HL-60/S4 treated with retinoic acid at 250 ng/mL for 4 days and 3 days (cell line): ENCODE measurements around the gene DAD1.
"Not testable (repeated sequence)": the region's sequence is repeated elsewhere in the genome, so short reads cannot be mapped to it uniquely, and the experiment has no call there.

Source experiments
- in situ Hi-C: fragments of 300-500 bp; cut with MboI; formaldehyde crosslinking; loops from 2 replicates; pipeline ENCODE4 v1.7.0; 2022; ENCODE audit warnings: low sequenced_read_pairs

DAD1 gene

DNA sequence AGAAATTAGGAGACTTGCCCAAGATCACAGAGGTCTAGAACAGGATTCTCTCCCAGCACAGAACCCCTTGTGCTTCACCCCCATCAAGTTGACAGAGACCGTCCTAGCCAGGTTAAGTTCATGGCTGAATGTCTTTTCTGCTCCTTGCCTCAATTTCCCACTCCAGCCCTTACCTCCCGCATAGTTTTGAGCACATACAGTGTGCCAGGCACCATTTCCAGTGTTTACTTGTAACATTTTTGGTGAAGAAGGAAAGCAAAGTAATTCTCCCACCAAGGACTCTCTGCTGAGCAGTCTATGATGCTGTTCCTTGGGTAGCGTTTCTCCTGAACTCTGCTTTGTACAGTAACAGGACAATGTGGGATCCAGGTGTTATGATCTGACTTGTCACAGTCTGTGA lies 10.3 kb upstream of the DAD1 start:
- in situ Hi-C loops = no loop called here

DNA sequence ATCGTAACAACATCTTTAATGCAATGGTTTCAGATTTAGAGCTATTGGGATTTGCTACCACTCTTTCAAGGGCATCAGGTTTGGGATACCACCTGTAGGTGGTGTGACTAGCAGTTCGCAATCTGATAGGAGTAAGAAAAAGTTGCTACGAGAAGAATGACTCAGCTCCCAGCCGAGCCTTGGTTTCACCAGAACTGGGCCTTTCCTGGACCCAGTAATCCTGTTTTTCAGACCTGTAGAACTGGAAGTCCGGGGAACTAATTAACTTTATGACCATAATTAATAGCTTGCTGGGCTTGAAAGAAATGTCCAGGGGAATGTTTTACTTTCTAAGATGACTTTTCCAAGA lies 9.8 kb upstream of the DAD1 start:
- in situ Hi-C loops = no loop called here

DNA sequence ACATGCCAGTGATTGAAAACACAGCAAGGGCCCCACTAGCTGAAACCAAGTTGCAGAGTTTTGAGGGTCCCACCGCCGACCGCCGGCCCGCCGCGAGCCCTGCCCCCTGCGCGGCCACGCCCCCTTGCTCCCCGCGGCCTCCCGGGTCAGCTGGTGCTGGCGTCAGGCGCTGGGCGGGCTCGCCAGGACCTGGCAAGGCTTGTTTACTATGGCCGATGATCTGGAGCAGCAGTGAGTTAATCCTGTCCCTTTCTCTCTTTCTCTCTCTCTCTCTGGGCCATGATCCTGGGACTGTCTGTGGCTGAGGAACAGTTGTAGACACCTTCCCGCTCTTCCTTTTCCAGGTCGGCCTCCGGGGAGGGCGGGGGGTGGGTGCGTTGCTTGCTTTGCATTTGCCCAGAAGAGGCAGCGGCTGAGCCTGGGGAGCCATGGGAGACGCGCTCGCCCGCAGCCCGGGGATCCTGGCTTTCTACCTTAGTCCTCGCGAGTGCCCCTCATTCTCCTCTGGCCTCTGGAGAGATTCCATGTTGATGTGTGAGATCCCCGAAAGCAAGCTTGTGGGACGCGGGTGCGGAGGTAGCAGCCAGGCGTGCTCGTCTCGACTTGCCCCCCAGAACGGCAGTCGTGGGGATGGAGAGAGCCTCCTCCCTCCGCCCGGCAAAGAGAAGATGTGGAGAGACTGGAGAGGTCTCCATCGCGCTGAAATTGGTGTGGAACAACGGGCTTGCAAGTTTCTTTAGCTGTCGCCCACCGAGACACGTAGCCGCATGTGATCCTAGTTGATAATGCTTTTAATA lies 9.3 kb upstream of the DAD1 start, which contains the start of gene ABHD4:
TSS of gene ABHD4 (plus strand) at position 202 of the 797 bp plus-strand sequence. CDS start at position 209, 7 bp downstream.
- in situ Hi-C loops = no loop called here

DNA sequence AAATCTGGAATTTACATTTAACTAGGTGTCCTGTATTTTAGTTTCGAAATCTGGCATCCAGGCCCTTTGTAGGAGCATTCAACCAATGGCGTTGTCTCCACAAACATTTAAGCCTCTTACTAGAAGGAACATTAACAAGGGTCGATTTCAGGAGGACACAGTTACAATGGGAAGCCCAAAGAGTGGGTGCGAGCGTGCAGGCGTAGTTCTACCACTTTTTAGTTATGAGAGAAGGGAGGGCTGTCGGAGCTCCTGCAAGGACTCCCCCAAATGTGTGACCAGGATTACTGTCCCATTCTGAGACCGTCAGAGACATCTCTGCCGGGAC lies 8.7 kb upstream of the DAD1 start:
- in situ Hi-C loops = no loop called here

DNA sequence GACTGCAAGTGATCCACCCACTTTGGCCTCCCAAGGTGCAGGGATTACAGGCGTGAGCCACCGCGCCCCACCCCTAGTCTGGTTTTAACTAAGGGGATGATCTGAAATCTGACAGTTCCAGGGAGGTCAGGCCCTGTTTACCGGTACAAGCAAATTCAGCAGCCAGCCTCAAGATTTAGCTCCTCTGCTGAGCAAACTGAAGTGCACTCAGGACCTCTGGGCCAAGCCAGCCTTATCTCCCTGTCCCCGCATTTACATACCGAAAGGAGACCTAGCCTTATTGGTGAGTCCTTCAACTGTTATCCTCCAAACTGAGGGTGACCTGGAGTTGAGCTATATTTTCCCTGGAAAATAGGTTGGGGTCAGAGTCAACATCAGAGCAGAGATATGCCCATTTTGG lies 8.2 kb upstream of the DAD1 start:
- in situ Hi-C loops = no loop called here

DNA sequence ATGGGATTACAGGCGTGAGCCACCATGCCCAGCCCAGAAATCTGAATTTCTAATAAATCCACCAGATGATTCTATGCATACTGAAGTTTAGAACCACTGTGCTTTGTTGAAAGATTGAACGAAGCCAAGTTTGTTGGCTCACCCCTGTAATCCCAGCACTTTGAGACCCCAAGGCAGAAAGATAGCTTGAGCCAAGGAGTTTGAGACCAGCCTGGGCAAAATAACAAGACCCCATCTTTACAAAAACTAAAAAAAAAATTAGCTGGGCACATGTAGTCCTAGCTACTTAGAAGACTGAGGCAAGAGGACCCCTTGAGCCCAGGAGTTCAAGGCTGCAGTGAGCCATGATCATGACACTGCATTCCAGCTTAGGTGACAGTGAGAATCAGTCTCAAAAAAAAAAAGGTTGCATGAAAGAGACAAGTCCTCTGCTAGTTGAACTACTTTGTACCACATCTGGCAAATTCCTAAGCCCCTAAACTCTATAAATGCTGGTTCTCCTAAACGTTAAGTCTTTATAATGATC lies 7.4 kb upstream of the DAD1 start:
- in situ Hi-C loops = no loop called here

DNA sequence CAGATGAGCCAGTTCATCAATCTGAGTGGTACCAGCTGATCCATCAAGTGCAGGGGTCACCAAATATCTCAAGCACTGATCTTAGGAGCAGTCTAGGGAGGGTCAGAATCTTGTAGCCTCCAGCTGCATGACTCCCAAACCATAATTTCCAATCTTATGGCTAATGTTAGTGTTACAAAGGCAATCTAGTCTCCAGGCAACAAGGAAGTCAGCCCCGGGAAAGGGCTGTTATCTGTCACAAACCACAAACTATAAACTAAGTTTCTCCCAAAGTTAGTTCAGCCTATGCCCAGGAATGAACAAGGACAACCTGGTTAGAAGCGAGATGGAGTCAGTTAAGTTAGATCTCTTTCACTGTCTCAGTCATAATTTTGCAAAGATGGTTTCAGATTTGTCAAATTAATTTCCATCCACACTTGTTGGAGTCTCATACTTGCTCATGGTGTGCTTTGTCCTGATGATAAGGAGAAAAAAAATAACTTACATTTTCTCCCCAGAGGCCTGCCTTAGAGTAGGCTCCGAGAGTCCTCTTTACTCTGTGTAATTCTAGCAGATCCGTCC lies 5.2 kb upstream of the DAD1 start:
- in situ Hi-C loops = no loop called here

DNA sequence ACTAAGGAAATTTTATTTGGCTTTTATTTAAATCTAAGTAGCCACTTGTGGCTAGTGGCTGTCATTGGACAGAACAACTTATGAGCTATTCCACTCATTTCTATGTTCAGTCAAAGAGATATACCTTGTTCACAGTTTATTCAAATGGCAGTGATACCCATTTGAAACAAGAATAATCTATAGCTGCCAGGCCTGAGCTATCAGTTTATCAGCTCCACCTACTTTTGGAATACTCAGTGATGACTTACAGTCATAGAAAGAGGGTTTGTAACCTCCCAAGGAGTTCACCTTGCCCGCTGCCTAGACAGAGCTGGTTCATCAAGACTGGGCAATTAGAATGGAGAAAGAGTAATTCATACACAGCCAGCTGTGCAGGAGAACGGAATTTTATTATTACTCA lies 4.6 kb upstream of the DAD1 start:
- in situ Hi-C loops = no loop called here

DNA sequence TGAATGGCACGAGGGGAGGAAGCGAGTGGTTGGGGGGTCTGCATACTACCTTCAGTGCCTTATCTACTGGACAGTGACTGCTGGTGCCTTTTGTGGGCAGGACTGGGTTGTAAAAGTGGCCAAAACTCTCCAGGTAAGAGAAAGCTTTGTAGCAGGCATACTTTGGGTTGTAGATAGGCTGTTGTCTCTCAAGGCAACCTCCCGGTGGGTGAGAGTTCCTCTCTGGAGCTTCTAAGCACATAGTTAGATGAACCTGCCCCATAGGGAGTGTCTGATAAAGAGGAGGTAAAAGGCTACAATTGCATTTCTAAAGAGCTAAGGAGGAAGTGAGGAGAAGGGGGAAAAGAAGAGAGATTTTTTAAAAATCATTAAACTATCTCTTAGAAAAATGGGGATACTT lies 4.2 kb upstream of the DAD1 start:
- in situ Hi-C loops = no loop called here

DNA sequence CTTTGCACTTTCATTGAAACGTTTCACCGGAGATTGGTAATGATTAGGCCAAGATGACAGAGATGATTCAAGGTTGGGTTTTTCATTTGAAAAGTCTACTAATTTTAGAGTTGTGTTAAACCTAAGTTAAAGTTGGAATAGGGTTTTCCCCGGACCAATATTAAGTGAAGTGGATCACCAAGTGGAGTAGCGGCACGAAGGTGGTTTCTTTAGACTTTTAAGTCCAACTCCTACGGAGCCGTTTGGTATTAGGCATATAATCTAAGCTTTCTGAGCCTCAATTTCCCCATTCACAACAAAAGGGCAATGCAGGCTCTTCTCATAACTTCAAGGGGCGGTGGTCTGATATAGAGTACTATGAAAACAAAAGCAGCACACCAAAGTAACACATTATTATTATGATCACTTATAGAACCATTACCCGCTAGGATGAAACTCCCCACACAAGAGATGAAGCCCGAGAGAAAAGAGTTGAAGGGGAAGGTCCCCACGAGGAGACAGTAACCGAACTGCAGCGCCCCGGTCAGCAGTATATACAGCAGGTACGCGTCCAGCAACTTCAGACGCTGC lies 413 bp downstream of the DAD1 start:
- in situ Hi-C loops = no loop called here

DNA sequence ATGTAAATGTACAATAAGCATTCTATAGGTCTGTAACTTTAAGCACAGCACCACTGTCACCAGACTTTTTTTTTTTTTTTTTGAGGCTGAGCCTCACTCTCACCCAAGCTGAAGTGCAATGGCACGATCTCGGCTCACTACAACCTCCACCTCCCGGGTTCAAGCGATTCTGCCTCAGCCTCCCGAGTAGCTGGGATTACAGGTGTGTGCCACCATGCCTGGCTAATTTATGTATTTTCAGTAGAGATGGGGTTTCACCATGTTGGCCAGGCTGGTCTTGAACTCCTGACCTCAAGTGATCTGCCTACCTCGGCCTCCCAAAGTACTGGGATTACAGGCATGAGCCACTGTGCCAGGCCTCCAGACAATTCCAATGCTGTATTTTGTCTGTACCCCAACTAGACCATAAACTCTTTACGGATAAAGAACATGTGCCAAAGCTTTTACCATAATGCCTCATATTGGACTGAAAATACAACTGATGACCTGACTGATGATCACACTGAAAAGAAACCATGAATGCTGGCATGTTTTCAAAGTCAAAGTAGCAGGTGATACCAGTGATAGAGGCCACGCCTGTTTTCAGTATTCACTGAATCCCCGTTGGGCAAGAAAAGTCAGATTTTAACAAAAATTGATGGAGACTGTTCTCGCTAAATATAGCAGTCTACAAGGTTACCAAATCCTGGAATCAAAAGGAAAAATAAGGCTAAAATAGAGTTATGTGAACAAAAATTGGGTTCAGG lies 1.2 kb downstream of the DAD1 start:
- in situ Hi-C loops = not testable (repeated sequence)

DNA sequence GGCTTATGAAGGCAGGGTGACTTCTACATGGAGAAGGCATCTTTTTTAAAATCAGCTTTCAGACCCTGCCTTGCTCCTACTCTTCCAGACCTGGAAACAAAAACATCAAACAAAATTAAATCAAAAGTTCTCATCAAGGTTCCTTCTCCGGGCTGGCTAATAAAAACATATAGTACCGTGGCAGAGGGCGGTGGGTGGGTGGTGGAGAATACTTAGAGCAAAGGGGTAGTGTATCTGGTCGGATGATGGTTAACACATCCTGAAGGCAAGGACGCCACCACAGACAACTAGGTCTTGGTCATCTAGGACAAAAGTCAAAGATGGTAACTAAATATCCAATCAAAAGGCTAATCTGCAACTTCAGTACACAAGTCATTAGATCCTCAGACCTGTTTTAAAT lies 1.8 kb downstream of the DAD1 start:
- in situ Hi-C loops = no loop called here

DNA sequence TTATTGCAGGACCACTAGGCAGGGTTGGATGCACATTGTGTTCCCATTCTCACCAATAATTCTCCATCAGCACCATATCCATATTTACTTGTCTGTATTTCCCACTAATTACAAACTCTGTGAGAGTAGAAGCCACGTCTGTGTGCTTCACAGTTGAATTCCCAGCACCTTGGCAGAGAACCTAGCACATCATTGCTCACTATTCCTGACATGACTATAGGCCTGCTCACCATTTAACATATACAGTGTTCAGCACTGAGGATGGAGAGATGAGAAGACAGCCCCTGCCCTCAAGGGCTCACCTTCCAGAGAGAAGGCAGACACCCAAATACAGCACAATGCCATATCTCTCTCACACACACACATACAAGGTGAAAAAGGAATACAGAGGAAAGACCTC lies 5.0 kb downstream of the DAD1 start:
- in situ Hi-C loops = no loop called here

DNA sequence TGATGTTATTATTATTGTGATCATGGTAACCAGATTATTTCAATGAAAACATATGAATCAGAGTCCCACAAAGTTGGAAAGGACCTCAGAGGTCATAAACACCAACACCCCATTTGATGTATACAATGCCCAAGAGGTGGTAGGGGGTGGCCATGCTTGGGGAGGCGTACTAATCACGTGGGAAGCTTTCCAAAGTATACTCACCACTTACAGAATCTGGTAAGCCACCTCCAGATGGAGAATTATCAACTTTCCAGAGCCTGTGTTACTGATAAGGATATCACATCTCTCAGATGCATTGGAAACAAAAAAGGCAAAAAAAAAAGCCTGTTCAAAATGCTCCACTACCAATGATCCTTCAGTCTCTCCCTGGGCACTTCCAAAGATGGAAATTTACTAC lies 8.4 kb downstream of the DAD1 start:
- in situ Hi-C loops = no loop called here

DNA sequence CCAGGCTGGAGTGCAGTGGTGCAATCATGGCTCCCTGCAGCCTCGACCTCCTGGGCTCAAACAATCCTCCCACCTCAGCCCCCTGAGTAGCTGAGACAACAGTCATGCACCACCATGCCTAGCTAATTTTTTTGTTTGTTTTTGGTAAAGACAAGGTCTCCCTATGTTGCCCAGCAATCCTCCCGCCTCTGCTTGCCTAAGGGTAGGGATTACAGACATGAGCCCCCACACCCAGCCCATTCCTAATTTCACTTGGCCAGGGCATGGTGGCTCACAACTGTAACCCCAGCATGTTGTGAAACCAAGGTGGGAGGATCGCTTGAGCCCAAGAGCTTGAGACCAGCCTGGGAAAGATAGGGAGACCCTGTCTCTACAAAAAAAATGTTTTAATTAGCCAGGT lies 9.1 kb downstream of the DAD1 start:
- in situ Hi-C loops = no loop called here

DNA sequence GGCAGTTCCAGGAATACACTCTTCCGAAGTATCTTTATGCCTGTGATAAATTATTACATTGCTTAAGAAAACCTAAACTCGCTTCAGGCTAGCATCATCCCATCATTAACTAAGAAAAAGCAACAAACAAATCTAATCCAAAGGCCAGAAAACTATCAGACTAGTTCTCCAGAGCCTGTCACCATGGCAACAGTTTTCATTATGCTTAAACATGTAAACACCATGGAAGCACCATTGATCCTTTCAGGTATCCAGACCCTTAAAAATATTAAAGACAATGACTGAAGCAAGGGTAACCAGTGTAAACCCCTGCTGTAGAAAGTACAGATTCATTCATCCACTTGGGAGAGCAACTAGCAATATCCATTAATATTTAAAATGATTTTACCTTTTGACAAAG lies 9.8 kb downstream of the DAD1 start:
- in situ Hi-C loops = no loop called here

DNA sequence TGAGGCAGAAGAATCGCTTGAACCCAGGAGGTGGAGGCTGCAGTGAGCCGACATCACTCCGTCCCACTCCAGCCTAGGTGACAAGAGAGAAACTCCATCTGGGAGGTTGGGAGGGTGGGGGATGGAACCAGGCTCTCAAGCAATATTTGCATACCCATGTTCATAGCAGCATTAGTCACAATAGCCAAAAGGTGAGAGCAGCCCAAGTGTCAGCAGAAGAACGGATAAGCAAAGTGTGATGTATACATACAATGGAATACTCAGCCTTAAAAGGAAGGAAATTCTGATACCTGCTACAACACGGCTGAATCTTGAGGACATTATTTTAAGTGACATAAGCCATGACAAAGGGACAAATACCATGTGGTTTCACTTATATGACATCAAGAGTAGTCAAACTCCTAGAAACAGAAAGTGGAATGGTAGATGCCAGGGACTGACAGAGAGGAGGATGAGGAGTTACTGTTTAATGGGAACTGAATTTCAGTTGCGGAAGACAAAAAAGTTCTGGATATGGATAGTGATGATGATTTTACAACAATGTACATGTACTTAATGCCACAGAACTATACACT lies 11.6 kb downstream of the DAD1 start:
- in situ Hi-C loops = no loop called here

DNA sequence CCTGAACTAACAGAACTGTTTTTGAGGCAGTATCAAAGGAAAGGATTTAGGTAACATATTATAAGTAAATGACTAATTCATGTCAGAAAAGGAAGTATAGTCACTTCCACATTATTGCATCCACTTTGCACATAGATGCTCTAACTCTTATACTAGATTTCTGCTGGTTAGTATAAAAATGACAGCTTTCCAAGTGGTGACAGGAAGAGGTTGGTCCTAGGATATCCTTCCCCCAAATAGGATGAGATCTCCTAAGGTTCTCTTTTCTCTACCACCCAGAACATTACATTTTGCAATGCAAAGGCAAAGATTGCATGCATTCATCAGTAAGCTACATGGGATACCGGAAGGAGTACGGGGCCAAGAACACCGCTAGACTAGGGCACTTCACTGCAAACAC lies 15.2 kb downstream of the DAD1 start:
- in situ Hi-C loops = loop anchor here (25.0 kb wide), 1 partner anchor 288 kb away; the partner anchor contains the start of gene LRP10

DNA sequence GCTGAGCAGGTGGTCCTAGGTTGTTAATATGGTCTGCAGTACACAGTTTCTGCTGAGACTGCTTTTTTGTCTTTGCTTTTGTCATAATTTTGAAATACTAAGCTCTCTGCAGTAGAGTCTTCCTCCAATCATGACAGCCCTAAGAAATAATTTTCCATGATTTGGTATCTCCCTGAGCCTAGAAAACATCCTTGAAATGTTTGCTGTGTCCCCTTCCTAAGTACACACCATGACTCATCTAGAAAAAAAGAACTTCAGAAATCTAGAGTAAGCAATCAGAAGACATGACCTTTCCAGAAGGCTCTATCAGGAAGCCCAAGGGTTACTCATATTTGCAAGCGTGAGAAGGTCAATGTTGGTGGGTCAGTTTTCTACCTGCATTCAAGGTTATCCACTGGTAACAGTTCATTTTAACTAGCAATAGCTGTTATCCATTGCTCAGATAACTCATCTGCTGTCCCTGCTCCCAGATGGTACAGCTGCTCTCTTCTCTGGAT lies 16.4 kb downstream of the DAD1 start:
- in situ Hi-C loops = loop anchor here (25.0 kb wide), 1 partner anchor 290 kb away; the partner anchor contains the start of gene LRP10

DNA sequence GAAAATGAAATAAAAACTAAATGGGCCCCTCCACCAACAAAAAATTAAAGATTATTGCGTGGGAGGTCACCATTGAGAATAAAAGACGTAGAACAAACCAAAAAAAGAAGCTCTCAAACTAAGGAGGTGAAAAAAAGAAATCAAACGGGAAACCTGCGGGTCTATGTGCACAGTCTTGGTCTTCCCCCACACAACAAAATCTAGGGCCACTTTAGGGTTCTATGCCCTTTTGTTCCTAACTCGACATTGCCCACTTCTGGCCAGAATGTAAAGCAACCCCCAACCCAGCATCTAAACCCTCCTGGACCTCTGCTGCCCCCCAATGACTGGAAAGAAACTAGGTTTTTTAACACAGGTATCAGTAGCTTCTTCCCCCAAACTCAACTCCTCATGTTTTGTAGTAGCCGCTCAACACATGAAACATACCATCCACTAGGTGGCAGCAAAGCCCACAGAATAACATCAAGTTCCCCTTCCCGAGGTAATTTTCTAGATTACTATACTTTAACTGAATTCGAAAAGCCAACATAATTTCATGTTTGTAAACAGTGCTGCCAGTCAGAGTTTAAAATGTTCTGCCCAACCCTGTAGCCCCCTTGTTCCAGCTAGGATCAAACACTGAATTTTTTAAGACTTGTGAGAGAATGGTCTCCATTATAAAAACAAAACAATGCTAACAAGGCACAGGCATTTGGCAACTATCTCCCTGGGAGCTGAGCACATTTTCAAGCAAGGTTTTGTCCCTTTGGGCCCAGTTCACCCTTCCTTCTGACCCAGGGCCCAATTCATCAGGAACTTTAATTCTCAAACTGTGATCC lies 18.7 kb downstream of the DAD1 start:
- in situ Hi-C loops = loop anchor here (25.0 kb wide), 1 partner anchor 292 kb away; the partner anchor contains the start of gene LRP10
